Spinal cord (tissue), 10 donors: ENCODE measurements around the gene PCSK7. TPM values are rescaled to one million over a fixed set of nuclear protein-coding genes. Genes with fewer than 3 reads are reported as not detected.

Experiments used
- DNase-seq, 6 donors: peaks; one replicate each; pipeline versions ENCODE4 v3.0.0 to v3.0.0-alpha.2; 2013 to 2015; ENCODE audit warnings: low spot score in 6 of 6, low read depth in 4 of 6
- H3K27ac ChIP-seq: one replicate; pipeline ENCODE4 v1.5.1; 2013; ENCODE audit warnings: low read depth, low read length, control low read depth
- H3K27me3 ChIP-seq: one replicate; pipeline ENCODE4 v1.6.1; 2013; ENCODE audit warnings: low read length; ENCODE audit not compliant: control insufficient read depth, insufficient read depth
- H3K36me3 ChIP-seq: one replicate; pipeline ENCODE4 v1.6.1; 2013; ENCODE audit warnings: low read length; ENCODE audit not compliant: control insufficient read depth, insufficient read depth
- H3K4me1 ChIP-seq: one replicate; pipeline ENCODE4 v1.6.1; 2013; ENCODE audit warnings: low read length; ENCODE audit not compliant: control insufficient read depth, insufficient read depth
- H3K4me3 ChIP-seq: one replicate; pipeline ENCODE4 v1.5.1; 2013; ENCODE audit warnings: low read depth, low read length, control low read depth
- H3K9me3 ChIP-seq: one replicate; pipeline ENCODE4 v1.6.1; 2013; ENCODE audit warnings: low read length; ENCODE audit not compliant: control insufficient read depth, insufficient read depth
- WGBS: methylation state at CpG from one replicate; pipeline ENCODE4 v1.1.5; 2013; ENCODE audit warnings: missing lambda C conversion rate; ENCODE audit not compliant: insufficient coverage; 5-methylcytosine and 5-hydroxymethylcytosine counted together
- polyA plus RNA-seq, 2 donors: library from polyadenylated mRNA; unstranded; fragments of 120-200 nt; gene quantifications; one replicate each; pipeline ENCODE4 v1.2.1, GENCODE V29; 2013; ENCODE audit not compliant: insufficient read length in 2 of 2
- small RNA-seq: library from RNA; depleted of rRNA; stranded (forward); fragments of <200 nt; gene quantifications from one replicate; pipeline ENCODE3, GENCODE V24; 2014; ENCODE audit warnings: low replicate concordance
- total RNA-seq, 2 donors: library from RNA; depleted of rRNA in 1 of 2; stranded (reverse); fragments of 120-200 nt in 1 of 2; fragments of >200 nt in 1 of 2; gene quantifications; one replicate each; pipeline versions ENCODE4 v1.2.3 to v1.2.4, GENCODE V29; 2013 to 2014
- donor health status: healthy.

PCSK7 gene
- total and polyA plus RNA-seq, 4 donors, result 24.8 to 59.6 (median 32.7) TPM

GRCh38 chr11:117171007-117171403, 60.9 kb downstream of the PCSK7 start:
- Histone ChIP-seq H3K4me1 (peaks cover 16% of the 10 kb centered on the region), H3K4me3 (no peak overlapping the region), H3K27ac (no peak overlapping the region), H3K36me3 (peaks cover 15% of the 10 kb centered on the region), H3K27me3 (no peaks in the 10 kb centered on the region), H3K9me3 (no peaks in the 10 kb centered on the region)
- DNase-seq, result no peak
- WGBS, result 100% methylated on average over 1 of the region's 2 CpGs

GRCh38 chr11:117170210-117170609, 61.7 kb downstream of the PCSK7 start:
- Histone ChIP-seq H3K27me3 (no peaks in the 10 kb centered on the region), H3K27ac (no peak overlapping the region), H3K4me1 (peaks cover 12% of the 10 kb centered on the region), H3K36me3 (peaks cover 19% of the 10 kb centered on the region), H3K9me3 (no peaks in the 10 kb centered on the region), H3K4me3 (no peak overlapping the region)
- no peak for DNase-seq
- 95% methylated on average over 6 of the region's 9 CpGs for WGBS

- Histone ChIP-seq H3K4me3 (no peak overlapping the region), H3K36me3 (peaks cover 22% of the 10 kb centered on the region)
Observed at GRCh38 chr11:117169736-117170135, 62.1 kb downstream of the PCSK7 start.

GRCh38 chr11:117166491-117166890, 65.4 kb downstream of the PCSK7 start:
- no peak overlapping the region for H3K4me3 ChIP-seq
- H3K36me3 ChIP-seq, result peaks cover 49% of the 10 kb centered on the region
- no peaks in the 10 kb centered on the region for H3K9me3 ChIP-seq
- no peaks in the 10 kb centered on the region for H3K4me1 ChIP-seq
- no peak overlapping the region for H3K27ac ChIP-seq
- H3K27me3 ChIP-seq, result no peaks in the 10 kb centered on the region
- DNase-seq, result no peak
- 75% methylated on average over 1 of the region's 1 CpG for WGBS

More at GRCh38 chr11:117169736-117170135, 62.1 kb downstream of the PCSK7 start:
- Histone ChIP-seq H3K27me3 (no peaks in the 10 kb centered on the region), H3K4me1 (peaks cover 7% of the 10 kb centered on the region), H3K27ac (no peak overlapping the region), H3K9me3 (no peaks in the 10 kb centered on the region)
- WGBS, result 100% methylated on average over 1 of the region's 2 CpGs
- DNase-seq, result no peak

- H3K9me3 ChIP-seq, result no peaks in the 10 kb centered on the region
- no peak overlapping the region for H3K27ac ChIP-seq
- no peak overlapping the region for H3K4me3 ChIP-seq
- no peak for DNase-seq
- peaks cover 45% of the 10 kb centered on the region for H3K36me3 ChIP-seq
- H3K4me1 ChIP-seq, result no peaks in the 10 kb centered on the region
- H3K27me3 ChIP-seq, result no peaks in the 10 kb centered on the region
- no CpG with 5 or more reads among the region's 2 CpGs for WGBS
Observed at GRCh38 chr11:117160826-117161225, 71.0 kb downstream of the PCSK7 start.

GRCh38 chr11:117159892-117160291, 72.0 kb downstream of the PCSK7 start:
- no peak for DNase-seq
- H3K4me1 ChIP-seq, result no peaks in the 10 kb centered on the region
- no peak overlapping the region for H3K4me3 ChIP-seq
- H3K27me3 ChIP-seq, result no peaks in the 10 kb centered on the region
- H3K27ac ChIP-seq, result no peak overlapping the region
- no CpG with 5 or more reads among the region's 2 CpGs for WGBS
- H3K36me3 ChIP-seq, result peaks cover 41% of the 10 kb centered on the region
- no peaks in the 10 kb centered on the region for H3K9me3 ChIP-seq

- Histone ChIP-seq H3K4me1 (no peaks in the 10 kb centered on the region), H3K27me3 (no peaks in the 10 kb centered on the region), H3K36me3 (peaks cover 27% of the 10 kb centered on the region), H3K27ac (no peak overlapping the region), H3K9me3 (no peaks in the 10 kb centered on the region), H3K4me3 (no peak overlapping the region)
- DNase-seq, result no peak
- WGBS, result no CpG with 5 or more reads among the region's 2 CpGs
Observed at GRCh38 chr11:117157507-117157906, 74.4 kb downstream of the PCSK7 start.

- Histone ChIP-seq H3K27ac (no peak overlapping the region), H3K36me3 (peaks cover 20% of the 10 kb centered on the region), H3K4me1 (no peaks in the 10 kb centered on the region), H3K27me3 (no peaks in the 10 kb centered on the region), H3K9me3 (no peaks in the 10 kb centered on the region), H3K4me3 (no peak overlapping the region)
- no peak for DNase-seq
- 100% methylated on average over 2 of the region's 5 CpGs for WGBS
Observed at GRCh38 chr11:117154468-117154867, 77.4 kb downstream of the PCSK7 start.

Small RNA genes lying within 50 kb of the gene (small RNA-seq; reads per million reads assigned to genes)
- gene RF00564, result not detected

Other genes starting within 250 kb of the PCSK7 start
- gene SIK3, start 133.6 kb downstream of the PCSK7 start, total RNA-seq, result 10 to 100 TPM; 33.8 to 50.1 TPM
- 10 to 100 TPM; 53.5 to 61.6 TPM for gene SIK3, start 133.6 kb downstream of the PCSK7 start, polyA plus RNA-seq
- 100 to 1,000 TPM; 112 to 196 TPM for gene PAFAH1B2, start 87.8 kb downstream of the PCSK7 start, total RNA-seq
- 100 to 1,000 TPM in 1 of 2 donors, 10 to 100 TPM in 1; 77.3 to 104 TPM for gene PAFAH1B2, start 87.8 kb downstream of the PCSK7 start, polyA plus RNA-seq
- 10 to 100 TPM; 24.5 to 30.1 TPM for gene SIDT2, start 53.3 kb downstream of the PCSK7 start, total RNA-seq
- 10 to 100 TPM; 42.9 to 51.7 TPM for gene SIDT2, start 53.3 kb downstream of the PCSK7 start, polyA plus RNA-seq
- 100 to 1,000 TPM in 1 of 2 donors, 10 to 100 TPM in 1; 56.8 to 245 TPM for gene TAGLN, start 32.7 kb downstream of the PCSK7 start, total RNA-seq
- 10 to 100 TPM; 41.8 to 47.8 TPM for gene TAGLN, start 32.7 kb downstream of the PCSK7 start, polyA plus RNA-seq
- 10 to 100 TPM; 17.2 to 17.3 TPM for gene RNF214, start 598 bp upstream of the PCSK7 start, total RNA-seq
- 10 to 100 TPM; 23.1 to 23.8 TPM for gene RNF214, start 598 bp upstream of the PCSK7 start, polyA plus RNA-seq
- gene BACE1-AS, start 59.3 kb upstream of the PCSK7 start, total RNA-seq, result 1 to 10 TPM; 6.3 to 9.3 TPM
- 10 to 100 TPM; 22.3 to 24.7 TPM for gene BACE1-AS, start 59.3 kb upstream of the PCSK7 start, polyA plus RNA-seq
- 10 to 100 TPM; 34.8 to 50.3 TPM for gene BACE1, start 84.2 kb upstream of the PCSK7 start, total RNA-seq
- 10 to 100 TPM; 97.8 to 99.5 TPM for gene BACE1, start 84.2 kb upstream of the PCSK7 start, polyA plus RNA-seq
- gene CEP164, start 95.8 kb upstream of the PCSK7 start, total RNA-seq, result 10 to 100 TPM; 15.3 to 35.5 TPM
- 10 to 100 TPM; 24.0 to 41.3 TPM for gene CEP164, start 95.8 kb upstream of the PCSK7 start, polyA plus RNA-seq